DOHH2 (cell line): ENCODE measurements around the gene SEMA5B.

Source experiments
- EZH2phosphoT487 ChIP-seq: fragments of 200-600 bp; sonication (generic); IDR thresholded peaks from 2 replicates; pipeline ENCODE4 v1.6.1; 2017; ENCODE audit warnings: borderline replicate concordance, mild to moderate bottlenecking, antibody characterized with exemption, low read length, moderate library complexity, mixed read lengths
- TF ChIP-seq, protein P1 (sequence below): fragments of 200-600 bp; sonication (generic); IDR thresholded peaks from one replicate; pipeline ENCODE4 v1.5.1; 2014; ENCODE audit warnings: antibody characterized with exemption, mild to moderate bottlenecking, low read depth, low read length; ENCODE audit not compliant: poor library complexity, severe bottlenecking

DNA sequence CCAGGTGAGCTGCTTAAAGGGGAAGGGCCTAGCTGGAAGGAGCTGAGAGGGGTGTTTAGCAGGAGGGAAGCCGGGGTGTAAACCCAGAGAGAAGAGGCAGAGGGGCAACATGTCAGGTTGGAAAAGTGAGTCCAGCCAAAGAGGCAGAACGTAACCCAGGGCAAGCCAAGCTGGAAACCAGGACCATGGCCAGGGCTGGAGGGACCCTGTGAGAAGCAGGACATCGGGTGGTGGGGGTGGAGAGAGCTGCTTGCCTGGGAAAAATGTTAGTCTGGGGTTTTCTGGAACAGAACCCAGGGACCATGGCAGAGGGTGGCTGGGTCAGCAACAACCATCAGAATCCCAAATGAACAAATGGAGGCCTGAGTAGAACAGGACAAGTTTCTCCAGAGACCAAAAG, 32.6 kb downstream of the SEMA5B start:
- TF ChIP-seq, protein P1, sequence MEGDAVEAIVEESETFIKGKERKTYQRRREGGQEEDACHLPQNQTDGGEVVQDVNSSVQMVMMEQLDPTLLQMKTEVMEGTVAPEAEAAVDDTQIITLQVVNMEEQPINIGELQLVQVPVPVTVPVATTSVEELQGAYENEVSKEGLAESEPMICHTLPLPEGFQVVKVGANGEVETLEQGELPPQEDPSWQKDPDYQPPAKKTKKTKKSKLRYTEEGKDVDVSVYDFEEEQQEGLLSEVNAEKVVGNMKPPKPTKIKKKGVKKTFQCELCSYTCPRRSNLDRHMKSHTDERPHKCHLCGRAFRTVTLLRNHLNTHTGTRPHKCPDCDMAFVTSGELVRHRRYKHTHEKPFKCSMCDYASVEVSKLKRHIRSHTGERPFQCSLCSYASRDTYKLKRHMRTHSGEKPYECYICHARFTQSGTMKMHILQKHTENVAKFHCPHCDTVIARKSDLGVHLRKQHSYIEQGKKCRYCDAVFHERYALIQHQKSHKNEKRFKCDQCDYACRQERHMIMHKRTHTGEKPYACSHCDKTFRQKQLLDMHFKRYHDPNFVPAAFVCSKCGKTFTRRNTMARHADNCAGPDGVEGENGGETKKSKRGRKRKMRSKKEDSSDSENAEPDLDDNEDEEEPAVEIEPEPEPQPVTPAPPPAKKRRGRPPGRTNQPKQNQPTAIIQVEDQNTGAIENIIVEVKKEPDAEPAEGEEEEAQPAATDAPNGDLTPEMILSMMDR, result no peak
- TF ChIP-seq EZH2phosphoT487, result no peak
